Measurements from ENCODE around the gene GBGT1.

- TF ChIP-seq CTCF (IDR thresholded peaks at IDR 0.05) (no peak), POLR2A (IDR thresholded peaks at IDR 0.05) (no peak)
Observed at GRCh38 chr9:133187561-133188005, 23.9 kb upstream of the GBGT1 start.
